Anterior cingulate cortex (tissue), 58 donors: ENCODE measurements around the gene FALEC.

Experiments
- DNase-seq, 58 donors: peaks; one replicate each; lab custom pipeline; 2025; lab: John Stamatoyannopoulos, UW

FALEC gene

DNA sequence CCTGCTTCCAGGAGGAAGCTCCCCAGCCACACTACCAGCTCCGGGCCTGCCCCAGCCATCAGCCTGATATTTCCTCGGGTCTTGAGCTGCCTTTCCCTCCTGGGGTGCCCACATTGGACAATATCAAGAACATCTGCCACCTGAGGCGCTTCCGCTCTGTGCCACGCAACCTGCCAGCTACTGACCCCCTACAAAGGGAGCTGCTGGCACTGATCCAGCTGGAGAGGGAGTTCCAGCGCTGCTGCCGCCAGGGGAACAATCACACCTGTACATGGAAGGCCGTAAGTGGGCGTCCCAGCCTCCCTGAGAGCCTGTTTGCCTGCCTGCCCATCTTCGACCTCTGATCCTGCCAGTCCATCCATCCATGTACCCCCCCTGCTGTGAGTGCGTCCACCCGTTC is 4.0 kb upstream of the FALEC start:
- DNase-seq = no peak

DNA sequence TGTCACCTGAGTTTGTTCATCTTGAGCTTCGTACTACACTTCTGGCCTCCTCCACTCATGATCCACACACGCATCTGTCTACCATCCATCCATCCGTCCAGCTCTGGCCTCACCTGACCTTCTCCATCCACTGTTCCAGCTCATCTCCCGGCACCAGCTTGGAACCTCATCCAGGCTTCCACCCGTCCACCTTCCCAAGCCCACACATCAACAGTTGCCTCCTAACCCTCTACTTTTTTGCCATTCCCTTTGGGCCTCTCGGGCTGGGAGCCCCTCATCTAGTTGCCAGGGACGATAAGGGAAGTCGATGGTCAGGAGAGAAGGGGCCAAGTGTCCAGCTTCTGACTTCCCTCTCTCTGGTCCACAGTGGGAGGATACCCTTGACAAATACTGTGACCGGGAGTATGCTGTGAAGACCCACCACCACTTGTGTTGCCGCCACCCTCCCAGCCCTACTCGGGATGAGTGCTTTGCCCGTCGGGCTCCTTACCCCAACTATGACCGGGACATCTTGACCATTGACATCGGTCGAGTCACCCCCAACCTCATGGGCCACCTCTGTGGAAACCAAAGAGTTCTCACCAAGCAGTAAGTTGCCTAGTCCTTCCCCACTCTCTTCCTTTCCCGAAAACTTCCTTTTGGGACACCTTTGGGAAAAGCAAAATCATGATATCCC is 3.4 kb upstream of the FALEC start:
- DNase-seq = no peak

DNA sequence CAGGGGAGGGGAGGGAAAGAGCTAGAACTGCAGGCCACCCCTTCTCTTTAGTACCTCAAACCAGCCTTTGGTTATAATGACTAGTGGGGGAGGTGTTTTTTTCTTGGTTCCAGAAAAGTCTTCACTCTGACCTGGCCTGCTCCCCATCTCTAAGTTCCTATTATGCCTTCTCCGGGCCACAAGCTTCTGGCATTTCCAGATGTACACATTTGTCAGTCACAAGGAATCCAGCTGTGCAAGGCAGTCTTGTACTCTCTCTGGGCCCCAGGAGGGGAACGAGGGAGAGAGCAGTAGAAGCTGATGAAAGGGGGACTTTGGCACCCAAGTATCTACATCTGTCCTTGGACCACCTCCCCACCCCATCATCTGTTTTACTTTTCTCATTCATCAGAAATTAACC is 2.7 kb upstream of the FALEC start:
- no peak for DNase-seq

DNA sequence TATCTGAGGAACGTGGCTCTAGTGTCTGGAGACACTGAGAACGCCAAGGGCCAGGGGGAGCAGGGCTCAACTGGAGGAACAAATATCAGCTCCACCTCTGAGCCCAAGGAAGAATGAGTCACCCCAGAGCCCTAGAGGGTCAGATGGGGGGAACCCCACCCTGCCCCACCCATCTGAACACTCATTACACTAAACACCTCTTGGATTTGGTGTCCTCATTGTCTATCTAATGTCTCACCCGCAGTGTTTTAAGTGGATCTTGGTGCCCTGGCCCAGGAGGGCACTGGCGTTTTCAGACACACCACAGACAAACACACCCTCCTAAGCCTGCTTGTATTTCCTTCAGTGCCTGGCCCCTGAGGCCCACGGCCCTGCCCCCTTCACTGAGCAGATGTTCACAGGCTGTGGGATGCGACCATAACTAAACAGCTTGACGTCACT is 2.2 kb upstream of the FALEC start:
- no peak for DNase-seq

DNA sequence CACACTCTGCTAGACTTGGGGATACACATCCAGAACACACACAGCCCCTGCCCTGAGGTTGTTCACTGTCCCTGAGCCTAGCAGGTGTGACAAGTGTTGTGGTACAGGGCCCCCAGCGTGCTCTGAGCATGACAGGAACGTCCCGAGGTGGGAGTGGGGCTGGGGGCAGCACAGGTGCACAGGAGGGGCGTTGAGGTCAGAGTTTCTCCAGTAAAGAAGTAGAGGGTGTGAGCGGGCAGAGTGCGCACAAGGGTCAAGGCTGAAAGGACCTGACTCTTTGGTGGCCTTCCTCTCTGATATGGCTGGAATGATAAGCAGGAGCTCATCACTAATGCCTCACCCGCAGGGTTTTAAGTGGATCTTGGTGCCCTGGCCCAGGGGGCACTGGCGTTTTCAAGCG is 1.3 kb upstream of the FALEC start:
- no peak for DNase-seq

DNA sequence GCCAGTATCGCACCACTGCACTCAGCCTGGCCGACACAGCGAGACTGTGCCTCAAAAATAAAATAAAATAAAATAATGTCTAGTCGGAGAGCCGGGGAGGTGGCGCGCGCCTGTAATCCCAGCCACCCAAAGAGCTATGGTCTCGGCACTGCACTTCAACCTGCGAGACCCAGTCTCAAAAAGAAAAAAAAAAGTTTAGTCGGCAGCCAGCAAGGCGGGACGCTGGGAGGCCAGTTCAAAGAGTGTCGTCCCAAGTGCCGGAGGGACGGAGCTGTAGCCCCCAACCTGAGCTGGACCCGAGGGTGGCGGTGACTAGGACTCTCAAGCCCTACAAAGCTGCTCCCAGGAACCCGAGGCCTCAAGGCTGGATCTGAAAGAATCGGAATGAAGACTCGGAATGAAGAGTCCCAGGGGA is 632 bp upstream of the FALEC start:
- no peak for DNase-seq

DNA sequence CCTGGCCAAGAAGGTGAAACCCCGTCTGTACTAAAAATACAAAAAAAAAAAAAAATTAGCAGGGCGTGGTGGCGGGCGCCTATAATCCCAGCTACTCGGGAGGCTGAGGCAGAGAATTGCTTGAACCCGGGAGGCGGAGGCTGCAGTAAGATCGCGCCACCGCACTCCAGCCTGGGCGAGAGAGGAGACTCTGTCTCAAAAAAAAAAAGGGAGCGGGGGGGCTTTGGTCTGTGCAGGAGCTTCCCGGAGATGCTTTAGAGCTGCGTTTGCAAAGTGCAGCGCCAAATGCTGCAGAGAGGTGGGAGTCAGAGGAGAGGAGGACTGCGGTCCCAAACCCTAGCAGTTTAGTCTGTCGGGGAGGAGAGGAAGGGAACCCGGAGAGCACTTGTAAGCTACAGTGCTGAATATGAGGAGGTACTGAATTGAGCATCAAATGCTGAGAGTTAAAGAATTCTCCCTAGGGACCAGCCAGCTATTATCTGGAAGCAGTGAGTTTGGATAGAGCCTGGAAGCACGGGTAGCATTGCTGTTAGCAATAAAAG is 569 bp downstream of the FALEC start:
- DNase-seq = peak in 19 of 58 donors; percentile 9 to 50 (median 27)

DNA sequence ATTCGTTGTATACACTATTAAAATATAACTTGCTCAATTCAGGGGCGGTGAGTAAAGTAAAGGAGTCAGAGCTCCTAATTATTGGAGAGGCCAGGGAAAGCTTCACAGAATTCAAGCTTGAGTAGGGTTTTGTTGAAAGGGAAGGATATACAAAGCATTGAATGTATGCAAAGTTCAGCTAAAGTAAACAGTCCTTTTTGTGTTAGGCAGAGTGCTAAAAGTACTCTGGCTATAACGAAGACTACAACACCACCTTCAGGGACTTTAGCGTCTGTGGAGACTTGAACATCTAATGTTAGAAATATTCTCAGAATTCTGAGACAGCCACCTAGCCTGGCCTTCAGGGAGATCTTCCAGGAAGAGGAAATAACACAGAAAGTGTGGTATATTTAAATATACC is 1.1 kb downstream of the FALEC start:
- no peak for DNase-seq

DNA sequence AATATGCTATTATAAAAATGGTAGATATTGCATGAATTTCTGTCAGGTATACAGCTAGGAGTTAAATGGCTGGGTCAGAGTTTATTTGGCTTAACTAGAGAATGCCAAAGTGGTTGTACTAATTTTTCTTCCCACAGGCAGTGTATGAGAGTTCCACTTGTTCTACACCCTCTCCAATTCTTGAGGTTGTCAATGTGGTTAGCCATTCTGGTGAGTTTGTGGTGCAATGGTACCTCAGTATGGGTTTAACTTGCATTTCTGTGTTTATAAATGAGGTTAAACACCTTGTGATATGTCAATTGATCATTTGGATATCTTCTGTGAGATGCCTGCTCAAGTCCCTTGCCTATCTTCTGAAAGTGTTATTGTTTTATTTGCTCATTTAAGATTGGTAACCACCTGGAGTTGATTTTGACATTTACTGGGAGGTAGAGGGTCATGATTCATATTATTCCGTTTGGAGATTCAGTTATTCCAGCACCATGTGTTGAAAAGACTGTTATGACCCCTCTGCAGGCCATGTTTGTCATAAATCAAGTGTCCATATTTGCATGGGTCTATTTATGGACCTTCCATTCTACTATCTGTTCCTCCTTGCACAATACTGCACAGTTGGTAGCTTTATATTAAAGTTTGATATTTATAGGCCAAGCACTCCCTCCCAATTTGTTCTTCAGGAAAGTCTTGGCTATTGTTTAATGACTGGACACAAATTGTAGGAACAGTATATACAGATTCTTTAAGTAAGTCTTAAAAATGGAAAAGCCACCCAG is 5.8 kb downstream of the FALEC start:
- no peak for DNase-seq

DNA sequence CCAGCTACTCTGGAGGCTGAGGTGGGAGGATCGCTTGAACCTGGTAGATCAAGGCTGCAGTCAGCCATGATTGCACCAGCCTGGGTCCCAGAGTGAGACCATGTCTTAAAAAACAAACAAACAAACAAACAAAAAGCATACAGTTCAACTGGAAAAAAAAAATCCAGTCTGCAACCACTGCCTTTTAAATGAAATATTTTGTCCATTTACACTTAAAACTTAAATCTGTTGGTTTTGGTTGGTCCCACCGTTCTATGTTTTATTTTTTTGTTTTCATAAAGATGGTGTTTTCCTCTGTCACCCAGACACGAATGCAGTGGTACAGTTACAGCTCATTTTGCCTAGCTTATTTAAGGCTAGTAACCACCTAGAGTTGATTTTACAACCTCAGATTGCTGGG is 9.8 kb downstream of the FALEC start:
- DNase-seq = no peak

DNA sequence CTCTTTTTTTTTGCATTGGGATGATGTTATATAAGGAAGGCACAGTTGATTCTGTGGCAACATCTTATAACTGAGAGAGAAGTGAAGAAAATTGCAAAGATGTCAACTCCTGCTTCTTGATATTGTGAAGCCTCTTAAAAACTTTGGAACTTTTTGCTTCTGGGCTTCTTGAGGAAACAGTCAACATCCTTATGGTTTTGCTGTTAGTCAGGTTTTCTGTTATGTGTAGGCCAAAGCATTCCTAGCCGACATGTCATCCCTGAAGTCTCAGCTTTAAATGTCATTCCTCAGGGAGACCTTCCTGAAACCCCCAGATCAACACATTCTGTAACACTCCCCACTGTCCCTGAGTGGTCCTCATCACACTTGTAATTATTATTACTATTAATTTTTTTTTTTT is 12.6 kb downstream of the FALEC start:
- no peak for DNase-seq

DNA sequence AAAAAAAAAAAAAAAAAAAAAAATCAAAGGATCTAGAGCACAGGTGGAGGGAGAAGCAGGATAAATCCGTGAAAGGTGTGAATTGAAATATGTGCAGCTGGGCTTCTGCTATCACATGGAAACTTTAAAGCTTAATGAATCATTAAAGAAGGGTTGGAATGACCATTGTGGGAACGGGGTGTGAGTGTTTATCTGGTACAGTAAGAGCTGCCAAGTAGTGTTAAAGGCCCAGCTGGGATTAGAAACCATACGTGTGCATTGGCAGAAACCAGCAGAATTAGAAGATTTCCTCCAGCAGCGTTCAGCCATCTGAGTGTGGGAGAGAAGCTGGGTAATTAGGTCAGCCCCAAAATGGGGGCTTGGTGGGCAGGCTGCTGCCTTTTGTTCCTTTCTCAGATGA is 13.5 kb downstream of the FALEC start:
- DNase-seq = no peak

DNA sequence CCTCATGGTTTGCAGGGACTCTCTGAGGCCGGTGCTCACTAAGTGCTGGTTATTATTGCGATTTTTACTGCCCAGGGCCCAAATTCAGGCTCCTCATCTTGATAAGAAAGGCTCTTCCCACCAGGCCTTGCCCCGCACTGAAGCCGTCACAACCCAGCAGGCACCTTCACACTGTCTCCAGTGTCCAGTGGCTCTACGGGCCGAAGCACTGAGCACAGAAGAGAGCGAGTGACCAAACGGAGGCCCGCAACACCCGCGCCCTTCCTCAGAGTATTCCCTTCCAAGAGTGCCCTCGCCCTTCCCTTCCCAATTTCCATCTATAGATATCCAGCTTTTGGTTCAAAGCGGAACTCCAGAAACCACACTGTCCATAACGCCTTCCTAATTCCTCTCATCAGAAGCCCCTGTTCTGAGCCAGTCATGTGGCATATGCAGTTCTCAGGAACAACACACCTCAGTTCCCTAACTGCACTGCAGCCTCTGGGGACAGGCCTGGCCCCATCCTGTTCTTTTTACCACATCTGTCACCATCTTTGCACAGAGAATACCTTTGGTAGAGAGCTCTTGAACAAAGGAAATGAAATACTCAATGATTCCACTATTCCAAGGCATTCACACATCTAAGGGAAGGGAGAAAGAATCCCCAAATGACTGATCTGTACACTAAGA is 15.1 kb downstream of the FALEC start:
- no peak for DNase-seq

DNA sequence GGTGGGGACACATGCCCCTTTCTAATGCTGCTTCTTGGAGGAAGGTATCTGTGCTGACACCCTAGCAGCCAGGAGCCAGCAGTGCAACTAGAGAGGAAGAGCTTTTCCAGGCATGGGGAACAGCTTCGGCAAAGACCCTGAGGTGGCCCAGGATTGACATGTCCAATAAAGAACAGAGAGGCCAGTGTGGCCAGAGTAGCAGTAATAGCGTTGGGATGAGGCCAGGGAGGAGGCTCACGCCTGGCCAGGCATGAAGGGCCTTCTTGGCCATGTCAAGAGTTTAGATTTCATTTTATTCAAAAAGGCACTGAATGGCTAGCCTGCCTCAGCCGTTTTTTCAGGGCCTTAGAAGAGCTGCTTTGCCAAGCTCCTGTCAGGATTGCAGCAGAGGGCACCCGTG is 17.3 kb downstream of the FALEC start:
- peak in 2 of 58 donors; percentile 34 to 54 for DNase-seq

DNA sequence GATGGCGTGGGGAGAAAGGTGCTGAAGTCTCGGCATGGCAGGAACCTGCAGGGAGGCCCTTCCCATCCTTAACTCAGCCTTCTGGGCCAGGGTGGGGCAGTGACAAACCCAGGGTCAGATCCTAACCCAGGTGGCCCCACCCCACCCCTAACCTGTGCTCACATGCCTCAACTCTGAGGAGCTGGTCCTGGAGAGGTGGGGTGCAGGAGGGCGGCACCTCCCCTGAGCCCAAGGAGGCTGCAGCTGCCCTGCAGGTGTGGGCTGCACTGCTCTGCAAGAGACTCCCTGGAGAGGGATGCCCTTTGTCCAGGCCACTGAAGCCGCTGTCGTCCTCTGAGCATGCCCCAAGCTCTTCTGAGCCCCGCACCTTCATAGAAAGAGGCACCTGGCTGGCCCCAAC is 18.4 kb downstream of the FALEC start:
- no peak for DNase-seq

DNA sequence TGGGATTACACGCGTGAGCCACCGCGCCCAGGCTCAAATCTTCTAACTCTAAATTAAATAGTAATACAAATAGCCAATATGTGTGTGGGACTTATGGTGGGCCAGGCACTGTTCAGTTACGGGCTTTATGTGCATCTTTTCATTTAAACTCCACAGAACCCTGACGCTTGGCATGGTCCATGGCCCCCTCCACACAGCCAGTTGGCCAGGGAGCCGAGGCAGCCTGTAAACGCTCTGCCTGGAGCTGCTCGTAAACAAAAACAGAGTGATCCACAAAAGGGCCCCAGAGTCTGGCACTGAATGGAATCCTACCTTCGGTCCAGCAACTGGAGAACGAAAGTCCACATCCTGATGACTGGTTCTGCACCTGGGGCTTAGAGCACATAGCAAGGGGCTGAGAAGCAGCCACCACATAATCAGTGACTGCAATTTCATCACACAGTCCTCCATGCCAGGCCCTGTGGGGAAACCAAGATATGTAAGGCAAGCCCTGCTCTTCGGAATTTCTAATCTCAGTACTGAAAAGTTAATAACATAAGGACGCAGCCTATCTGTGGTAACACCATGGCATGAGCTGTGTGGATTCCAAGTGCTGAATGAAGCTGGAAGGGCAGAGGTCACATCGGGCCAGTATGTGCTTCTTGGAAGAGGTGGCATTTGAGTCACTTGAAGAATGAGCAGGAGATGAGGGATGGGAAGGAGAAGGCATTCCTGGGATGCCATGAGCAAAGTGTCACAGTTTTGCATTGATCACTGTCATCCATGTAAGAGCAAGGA is 20.1 kb downstream of the FALEC start:
- DNase-seq = no peak

DNA sequence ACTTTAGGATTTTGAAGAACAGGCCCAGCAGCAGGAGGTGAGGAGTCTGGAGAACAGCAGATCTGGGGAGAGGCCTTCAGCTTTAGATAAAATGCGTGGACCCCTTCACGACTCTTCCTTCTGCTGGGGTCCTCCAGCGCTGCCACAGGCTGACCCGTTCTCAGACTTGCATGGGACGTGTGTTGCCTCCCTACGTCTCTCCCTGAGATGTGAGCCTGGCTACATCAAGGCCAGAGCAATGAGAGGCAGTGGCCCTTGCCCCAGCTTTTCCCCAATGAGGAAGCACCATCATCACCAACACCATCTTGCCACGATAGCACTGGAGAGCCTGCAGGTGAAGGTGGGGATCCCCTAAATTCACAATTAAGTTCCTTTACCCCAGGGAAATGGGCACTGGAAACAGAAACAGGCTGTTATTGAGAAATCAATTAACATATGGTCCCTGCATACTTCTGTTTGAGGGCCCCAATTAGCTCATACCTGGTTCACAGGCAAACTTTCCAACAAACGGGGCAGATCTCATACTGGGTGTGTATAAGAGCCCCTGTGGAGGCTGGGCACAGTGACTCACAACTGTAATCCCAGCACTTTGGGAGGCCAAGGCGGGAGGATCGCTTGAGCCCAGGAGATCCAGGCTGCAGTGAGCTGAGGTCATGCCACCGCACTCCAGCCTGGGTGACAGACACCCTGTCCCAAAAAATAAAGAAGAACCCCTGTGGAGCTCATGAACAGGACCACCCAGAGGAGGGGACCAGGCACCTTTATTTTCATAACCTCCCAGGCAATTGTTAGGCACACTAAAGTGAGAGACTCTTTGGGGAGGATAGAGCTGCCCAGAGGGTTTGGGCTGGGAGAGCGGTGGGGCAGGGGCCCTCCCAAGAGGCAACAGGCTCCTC is 21.5 kb downstream of the FALEC start:
- DNase-seq = no peak

DNA sequence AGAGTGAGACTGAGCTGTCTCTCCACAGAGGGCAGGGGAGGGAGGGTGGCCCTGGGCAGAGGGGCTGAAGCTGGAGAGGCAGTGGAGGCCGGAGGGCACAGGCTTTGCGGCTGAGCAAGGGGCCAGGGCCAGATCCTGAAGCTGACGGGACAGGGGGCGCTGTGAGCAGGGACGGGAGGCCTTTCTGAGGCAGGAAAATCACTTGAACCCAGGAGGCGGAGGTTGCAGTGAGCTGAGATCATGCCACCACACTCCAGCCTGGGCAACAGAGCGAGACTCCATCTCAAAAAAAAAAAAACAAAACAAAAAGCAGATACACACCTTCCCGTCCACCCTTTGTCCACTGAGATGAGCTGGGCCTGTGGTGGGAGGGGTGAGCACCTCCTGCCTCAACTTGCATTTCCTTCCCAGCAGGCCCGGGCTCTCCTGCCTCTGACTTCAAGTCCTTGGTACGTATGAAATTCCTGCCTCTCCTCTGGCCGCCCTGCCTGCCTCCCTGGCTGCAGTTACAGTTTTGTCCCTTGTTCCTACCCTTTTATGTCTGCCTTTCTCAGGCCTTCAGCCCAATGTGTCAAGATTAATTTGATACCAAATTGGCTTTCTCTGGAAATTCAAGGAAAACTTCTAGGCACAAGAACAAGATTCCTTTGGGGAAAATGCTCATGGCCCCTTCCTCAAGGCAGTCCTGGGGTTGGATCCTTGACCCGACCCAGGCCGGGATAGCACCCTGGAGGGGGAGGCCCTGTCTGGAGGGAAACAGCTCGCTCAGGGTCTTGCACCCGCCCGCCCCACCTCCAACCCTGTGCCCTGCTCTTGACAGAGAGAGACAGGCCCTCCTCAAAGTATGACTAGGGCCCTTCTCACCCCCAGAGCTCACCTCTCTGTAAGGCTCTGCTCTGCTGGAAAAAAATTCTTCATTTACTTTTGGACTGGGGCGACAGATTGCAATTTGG is 22.5 kb downstream of the FALEC start:
- no peak for DNase-seq
